Measurements from ENCODE around the gene KIF13A. TPM values are rescaled to one million over a fixed set of nuclear protein-coding genes. Genes with fewer than 3 reads are reported as not detected.
"Not testable (repeated sequence)": the region's sequence is repeated elsewhere in the genome, so short reads cannot be mapped to it uniquely, and the experiment has no call there.

KIF13A gene
- total RNA-seq, 1 experiment from 2014 or later = 14.1 TPM

DNA sequence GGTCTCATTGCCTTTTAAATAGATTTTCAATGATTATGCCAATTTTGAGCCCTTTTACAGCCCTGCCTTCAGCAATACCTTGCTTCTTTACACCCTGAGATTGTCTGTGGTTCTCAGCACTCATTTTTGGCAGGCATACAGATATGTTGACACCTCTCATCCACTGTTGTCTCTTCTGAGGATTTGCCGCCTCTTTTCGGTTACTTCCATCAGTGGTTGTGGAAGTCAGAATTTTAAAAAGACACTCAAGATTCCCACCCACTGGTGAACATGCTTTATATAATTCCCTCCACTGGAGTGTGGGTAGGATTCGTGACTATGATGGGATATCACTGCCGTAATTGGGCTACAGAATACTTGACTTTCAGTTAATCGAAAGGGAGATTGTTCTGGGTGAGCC, 37.4 kb upstream of the KIF13A start:
- Mint-ChIP-seq H3K27me3 (ENCODE audit: unreplicated experiment) (no peaks in the 10 kb centered on the region), H3K27ac (ENCODE audit: unreplicated experiment) (no peak overlapping the region), H3K9me3 (ENCODE audit: low read depth, unreplicated experiment) (no peaks in the 10 kb centered on the region), H3K4me3 (ENCODE audit: low read depth, unreplicated experiment) (no peak overlapping the region), H3K36me3 (ENCODE audit: insufficient read depth, unreplicated experiment) (no peaks in the 10 kb centered on the region), H3K4me1 (ENCODE audit: low read depth, unreplicated experiment) (no peaks in the 10 kb centered on the region)
- intact Hi-C loops (cut with micrococcal nuclease; ENCODE audit: unreplicated experiment) = no loop called here
- TF ChIP-seq, protein P1, sequence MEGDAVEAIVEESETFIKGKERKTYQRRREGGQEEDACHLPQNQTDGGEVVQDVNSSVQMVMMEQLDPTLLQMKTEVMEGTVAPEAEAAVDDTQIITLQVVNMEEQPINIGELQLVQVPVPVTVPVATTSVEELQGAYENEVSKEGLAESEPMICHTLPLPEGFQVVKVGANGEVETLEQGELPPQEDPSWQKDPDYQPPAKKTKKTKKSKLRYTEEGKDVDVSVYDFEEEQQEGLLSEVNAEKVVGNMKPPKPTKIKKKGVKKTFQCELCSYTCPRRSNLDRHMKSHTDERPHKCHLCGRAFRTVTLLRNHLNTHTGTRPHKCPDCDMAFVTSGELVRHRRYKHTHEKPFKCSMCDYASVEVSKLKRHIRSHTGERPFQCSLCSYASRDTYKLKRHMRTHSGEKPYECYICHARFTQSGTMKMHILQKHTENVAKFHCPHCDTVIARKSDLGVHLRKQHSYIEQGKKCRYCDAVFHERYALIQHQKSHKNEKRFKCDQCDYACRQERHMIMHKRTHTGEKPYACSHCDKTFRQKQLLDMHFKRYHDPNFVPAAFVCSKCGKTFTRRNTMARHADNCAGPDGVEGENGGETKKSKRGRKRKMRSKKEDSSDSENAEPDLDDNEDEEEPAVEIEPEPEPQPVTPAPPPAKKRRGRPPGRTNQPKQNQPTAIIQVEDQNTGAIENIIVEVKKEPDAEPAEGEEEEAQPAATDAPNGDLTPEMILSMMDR (IDR thresholded peaks at IDR 0.05; ENCODE audit: unreplicated experiment) = no peak
- CTCF ChIA-PET = no interaction called here
- BruUV-seq (replicated peaks) = no TSS peak
- DNase-seq = no peak

GRCh38 chr6:18023891-18024290, 36.5 kb upstream of the KIF13A start:
- no peaks in the 10 kb centered on the region for H3K9me3 Mint-ChIP-seq (ENCODE audit: low read depth, unreplicated experiment)
- TF ChIP-seq, protein P1 (IDR thresholded peaks at IDR 0.05; ENCODE audit: unreplicated experiment) = no peak
- DNase-seq = no peak
- no peak overlapping the region for H3K27ac Mint-ChIP-seq (ENCODE audit: unreplicated experiment)
- BruUV-seq (replicated peaks) = no TSS peak
- H3K4me1 Mint-ChIP-seq (ENCODE audit: low read depth, unreplicated experiment) = no peaks in the 10 kb centered on the region
- no peaks in the 10 kb centered on the region for H3K36me3 Mint-ChIP-seq (ENCODE audit: insufficient read depth, unreplicated experiment)
- CTCF ChIA-PET = no interaction called here
- H3K27me3 Mint-ChIP-seq (ENCODE audit: unreplicated experiment) = no peaks in the 10 kb centered on the region
- no peak overlapping the region for H3K4me3 Mint-ChIP-seq (ENCODE audit: low read depth, unreplicated experiment)
- intact Hi-C loops (cut with micrococcal nuclease; ENCODE audit: unreplicated experiment) = no loop called here

- BruUV-seq (replicated peaks) = no TSS peak
These were observed 35.2 kb upstream of the KIF13A start for GRCh38 chr6:18022398-18023231.

DNA sequence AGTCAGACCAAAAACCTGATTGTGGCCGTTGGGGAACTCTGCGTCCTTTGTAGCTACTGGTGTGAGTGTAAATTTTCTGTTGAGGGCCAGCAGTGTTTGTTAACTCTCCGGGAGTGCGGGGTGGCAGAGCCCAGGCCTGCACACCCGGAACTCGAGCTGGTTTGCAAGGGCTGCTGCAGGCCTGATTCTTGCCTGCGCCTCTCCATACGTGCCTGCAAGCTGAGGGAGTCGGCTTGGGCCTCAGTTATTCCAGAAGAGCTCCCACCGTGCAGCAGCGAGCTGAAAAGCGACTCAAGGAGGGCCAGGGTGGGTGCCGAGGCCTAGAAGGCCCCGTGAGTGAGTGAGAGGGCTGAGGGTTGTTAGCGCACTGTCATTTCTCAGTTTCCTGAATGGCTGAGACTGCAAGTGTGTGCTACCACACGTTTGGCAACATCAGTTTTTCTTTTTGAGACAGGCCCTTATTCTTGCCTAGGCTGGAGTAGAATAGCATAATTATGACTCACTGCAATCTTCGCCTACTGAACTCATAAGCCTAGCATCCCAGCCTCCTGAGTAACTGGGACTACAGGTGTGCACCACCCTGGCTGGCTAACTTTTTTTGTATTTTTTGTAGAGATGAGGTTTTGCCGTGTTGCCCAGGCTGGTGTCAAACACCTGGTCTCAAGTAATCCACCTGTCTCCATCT, 33.9 kb upstream of the KIF13A start:
- BruUV-seq (replicated peaks) = no TSS peak
- no peak for DNase-seq
- no peaks in the 10 kb centered on the region for H3K27me3 Mint-ChIP-seq (ENCODE audit: unreplicated experiment)
- TF ChIP-seq, protein P1 (IDR thresholded peaks at IDR 0.05; ENCODE audit: unreplicated experiment) = no peak
- H3K27ac Mint-ChIP-seq (ENCODE audit: unreplicated experiment) = no peak overlapping the region
- CTCF ChIA-PET = no interaction called here
- no peaks in the 10 kb centered on the region for H3K4me1 Mint-ChIP-seq (ENCODE audit: low read depth, unreplicated experiment)
- H3K4me3 Mint-ChIP-seq (ENCODE audit: low read depth, unreplicated experiment) = no peak overlapping the region
- H3K36me3 Mint-ChIP-seq (ENCODE audit: insufficient read depth, unreplicated experiment) = no peaks in the 10 kb centered on the region
- intact Hi-C loops (cut with micrococcal nuclease; ENCODE audit: unreplicated experiment) = no loop called here
- no peaks in the 10 kb centered on the region for H3K9me3 Mint-ChIP-seq (ENCODE audit: low read depth, unreplicated experiment)

More at GRCh38 chr6:18022398-18023231, 35.2 kb upstream of the KIF13A start:
- no peak for DNase-seq
- CTCF ChIA-PET = interaction anchor here (0.5 kb wide), 1 partner anchor 21 kb away, joined by 3 read pairs; no protein-coding TSS in a partner anchor
- TF ChIP-seq, protein P1 (IDR thresholded peaks at IDR 0.05; ENCODE audit: unreplicated experiment) = no peak
- H3K27ac Mint-ChIP-seq (ENCODE audit: unreplicated experiment) = no peak overlapping the region
- H3K4me1 Mint-ChIP-seq (ENCODE audit: low read depth, unreplicated experiment) = no peaks in the 10 kb centered on the region
- H3K4me3 Mint-ChIP-seq (ENCODE audit: low read depth, unreplicated experiment) = no peak overlapping the region
- H3K9me3 Mint-ChIP-seq (ENCODE audit: low read depth, unreplicated experiment) = no peaks in the 10 kb centered on the region
- no peaks in the 10 kb centered on the region for H3K27me3 Mint-ChIP-seq (ENCODE audit: unreplicated experiment)
- H3K36me3 Mint-ChIP-seq (ENCODE audit: insufficient read depth, unreplicated experiment) = no peaks in the 10 kb centered on the region
- intact Hi-C loops (cut with micrococcal nuclease; ENCODE audit: unreplicated experiment) = no loop called here

GRCh38 chr6:18020545-18020944, 33.1 kb upstream of the KIF13A start:
- H3K27ac Mint-ChIP-seq (ENCODE audit: unreplicated experiment); H3K27me3 Mint-ChIP-seq (ENCODE audit: unreplicated experiment); H3K9me3 Mint-ChIP-seq (ENCODE audit: low read depth, unreplicated experiment); DNase-seq; H3K4me3 Mint-ChIP-seq (ENCODE audit: low read depth, unreplicated experiment); H3K36me3 Mint-ChIP-seq (ENCODE audit: insufficient read depth, unreplicated experiment); H3K4me1 Mint-ChIP-seq (ENCODE audit: low read depth, unreplicated experiment); CTCF ChIA-PET; BruUV-seq (replicated peaks); intact Hi-C loops (cut with micrococcal nuclease; ENCODE audit: unreplicated experiment): not testable (repeated sequence)

Data from Calu3 (cell line).